Hepatocyte (in vitro differentiated cells): ENCODE measurements around the gene FBXO46. TPM values are rescaled to one million over a fixed set of nuclear protein-coding genes. Genes with fewer than 3 reads are reported as not detected.

Source experiments
- DNase-seq: peaks from one replicate; pipeline ENCODE4 v3.0.0-alpha.2; 2016; ENCODE audit warnings: low spot score
- H2AFZ ChIP-seq: fragments of 200-600 bp; sonication (generic); 2 replicates; pipeline ENCODE4 v1.6.0; 2016; ENCODE audit warnings: antibody characterized with exemption, mild to moderate bottlenecking
- H3K27ac ChIP-seq: fragments of 200-600 bp; sonication (generic); 2 replicates; pipeline ENCODE4 v1.5.1; 2016; ENCODE audit warnings: mild to moderate bottlenecking
- H3K27me3 ChIP-seq: fragments of 200-600 bp; sonication (generic); 2 replicates; pipeline ENCODE4 v1.6.1; 2016
- H3K36me3 ChIP-seq: fragments of 200-600 bp; sonication (generic); replicated peaks from 2 replicates; pipeline ENCODE4 v1.5.1; 2016; ENCODE audit warnings: low read depth; ENCODE audit not compliant: insufficient read depth
- H3K4me1 ChIP-seq: fragments of 200-600 bp; sonication (generic); 2 replicates; pipeline ENCODE4 v1.5.1; 2016; ENCODE audit warnings: mild to moderate bottlenecking, moderate library complexity; ENCODE audit not compliant: insufficient read depth
- H3K4me2 ChIP-seq: fragments of 200-600 bp; sonication (generic); 2 replicates; pipeline ENCODE4 v1.6.0; 2016
- H3K4me3 ChIP-seq: fragments of 200-600 bp; sonication (generic); 2 replicates; pipeline ENCODE4 v1.5.1; 2016; ENCODE audit warnings: mild to moderate bottlenecking
- H3K79me2 ChIP-seq: fragments of 200-600 bp; sonication (generic); 2 replicates; pipeline ENCODE4 v1.6.0; 2017; ENCODE audit warnings: mild to moderate bottlenecking
- H3K9me2 ChIP-seq: fragments of 200-600 bp; sonication (generic); replicated peaks from 2 replicates; pipeline ENCODE4 v1.6.0; 2017; ENCODE audit warnings: mild to moderate bottlenecking; ENCODE audit not compliant: insufficient read depth
- H3K9me3 ChIP-seq: fragments of 200-600 bp; sonication (generic); 2 replicates; pipeline ENCODE4 v1.5.1; 2016; ENCODE audit warnings: low read depth, mild to moderate bottlenecking
- H4K20me1 ChIP-seq: fragments of 200-600 bp; sonication (generic); 2 replicates; pipeline ENCODE4 v1.6.0; 2016; ENCODE audit warnings: mild to moderate bottlenecking; ENCODE audit not compliant: insufficient read depth, poor library complexity, severe bottlenecking
- CTCF ChIP-seq: fragments of 200-600 bp; sonication (generic); IDR thresholded peaks from 2 replicates; pipeline ENCODE4 v1.5.1; 2016; ENCODE audit warnings: antibody characterized with exemption, mild to moderate bottlenecking; ENCODE audit not compliant: poor library complexity
- EZH2 ChIP-seq: fragments of 200-600 bp; sonication (generic); IDR thresholded peaks from 2 replicates; pipeline ENCODE4 v1.6.1; 2016; ENCODE audit warnings: antibody characterized with exemption, mild to moderate bottlenecking, borderline replicate concordance
- EZH2phosphoT487 ChIP-seq: fragments of 200-600 bp; sonication (generic); IDR thresholded peaks from one replicate; pipeline ENCODE4 v1.6.1; 2018; ENCODE audit warnings: antibody characterized with exemption, mild to moderate bottlenecking, low read depth, moderate library complexity; ENCODE audit not compliant: unreplicated experiment, severe bottlenecking
- WGBS: methylation state at CpG from one replicate; pipeline ENCODE4 v1.1.6; 2016; ENCODE audit warnings: low lambda C conversion rate; ENCODE audit errors: missing lambda C conversion rate; 5-methylcytosine and 5-hydroxymethylcytosine counted together
- polyA plus RNA-seq: library from polyadenylated mRNA; unstranded; fragments of >200 nt; fragmentation: Nextera tagmentation; extraction: Ambion mirVana; gene quantifications from 2 replicates; pipeline ENCODE4 v1.2.1, GENCODE V29; 2016
- total RNA-seq: library from RNA; depleted of rRNA; stranded (reverse); fragments of >200 nt; gene quantifications from 2 replicates; pipeline ENCODE4 v1.2.3, GENCODE V29; 2014

Gene FBXO46
- total and polyA plus RNA-seq, 2 experiments from 2014 or later, result 7.5 to 14.8 TPM

- H3K27ac ChIP-seq, result no peak overlapping the region
- H3K36me3 ChIP-seq, result no peaks in the 10 kb centered on the region
- no peak overlapping the region for H3K4me3 ChIP-seq
- no peaks in the 10 kb centered on the region for H3K27me3 ChIP-seq
- H3K4me2 ChIP-seq, result no peak overlapping the region
- no peak overlapping the region for H2AFZ ChIP-seq
- no peak for DNase-seq
- no peaks in the 10 kb centered on the region for H3K9me2 ChIP-seq
- WGBS, result 98% methylated on average over 59 of the region's 76 CpGs
- peaks cover 4% of the 10 kb centered on the region for H3K4me1 ChIP-seq
- no peaks in the 10 kb centered on the region for H4K20me1 ChIP-seq
- H3K79me2 ChIP-seq, result peaks cover 51% of the 10 kb centered on the region
- TF ChIP-seq EZH2phosphoT487, result no peak
- TF ChIP-seq EZH2, result no peak
- no peak for TF ChIP-seq CTCF
- no peaks in the 10 kb centered on the region for H3K9me3 ChIP-seq
These were observed 18.6 kb downstream of the FBXO46 start for GRCh38 chr19:45711851-45712698.

GRCh38 chr19:45710356-45711130 is 20.2 kb downstream of the FBXO46 start:
- H3K79me2 ChIP-seq, result peaks cover 40% of the 10 kb centered on the region
- H3K27ac ChIP-seq, result no peak overlapping the region
- H2AFZ ChIP-seq, result no peak overlapping the region
- no peak for DNase-seq
- H3K36me3 ChIP-seq, result no peaks in the 10 kb centered on the region
- H3K9me2 ChIP-seq, result no peaks in the 10 kb centered on the region
- H3K9me3 ChIP-seq, result no peaks in the 10 kb centered on the region
- no peak overlapping the region for H3K4me3 ChIP-seq
- no peaks in the 10 kb centered on the region for H3K27me3 ChIP-seq
- 88% methylated on average over 10 of the region's 10 CpGs for WGBS
- H4K20me1 ChIP-seq, result no peaks in the 10 kb centered on the region
- H3K4me1 ChIP-seq, result no peaks in the 10 kb centered on the region
- TF ChIP-seq EZH2 (no peak), EZH2phosphoT487 (no peak), CTCF (no peak)
- no peak overlapping the region for H3K4me2 ChIP-seq

GRCh38 chr19:45705710-45706415 is 24.8 kb downstream of the FBXO46 start:
- Histone ChIP-seq H3K27me3 (no peaks in the 10 kb centered on the region), H3K9me2 (no peaks in the 10 kb centered on the region), H4K20me1 (no peaks in the 10 kb centered on the region), H3K4me2 (no peak overlapping the region), H2AFZ (no peak overlapping the region), H3K36me3 (no peaks in the 10 kb centered on the region), H3K4me1 (no peaks in the 10 kb centered on the region), H3K79me2 (peaks cover 8% of the 10 kb centered on the region), H3K27ac (no peak overlapping the region), H3K4me3 (no peak overlapping the region), H3K9me3 (no peaks in the 10 kb centered on the region)
- DNase-seq, result no peak
- WGBS, result 97% methylated on average over 12 of the region's 12 CpGs
- TF ChIP-seq CTCF (no peak), EZH2 (no peak), EZH2phosphoT487 (no peak)
